Measurements from ENCODE around the gene PPP1R3F. TPM values are rescaled to one million over a fixed set of nuclear protein-coding genes. Genes with fewer than 3 reads are reported as not detected.

PPP1R3F gene
- total RNA-seq, 1 donor from 2014 or later: 5.5 TPM

- ATAC-seq (no peak), DNase-seq (no peak)
- Histone ChIP-seq H3K4me1 (no peaks in the 10 kb centered on the region), H3K36me3 (no peaks in the 10 kb centered on the region), H3K27ac (no peak within 1 kb of the TSS), H3K27me3 (ENCODE audit: low read depth) (no peaks in the 10 kb centered on the region), H3K9me3 (no peaks in the 10 kb centered on the region), H3K4me3 (no peak within 1 kb of the TSS)
- TF ChIP-seq CTCF (IDR thresholded peaks at IDR 0.05): no peak
- intact Hi-C loops (cut with DNase I): no loop called here
These were observed 36.4 kb upstream of the PPP1R3F start, which contains the start of gene CACNA1F for GRCh38 chrX:49233176-49233575. CACNA1F (minus strand) TSS chrX:49233340; CDS start chrX:49233309, 31 bp downstream.

- intact Hi-C loops (cut with DNase I): no loop called here
- H3K36me3 ChIP-seq: no peaks in the 10 kb centered on the region
- no peak for DNase-seq
These were observed 35.6 kb upstream of the PPP1R3F start for GRCh38 chrX:49233887-49234555.

GRCh38 chrX:49237060-49237459, 32.5 kb upstream of the PPP1R3F start:
- H3K27me3 ChIP-seq (ENCODE audit: low read depth): no peaks in the 10 kb centered on the region
- ATAC-seq (peak; percentile 34 to 65), DNase-seq (peak; percentile 57)
- H3K36me3 ChIP-seq: no peaks in the 10 kb centered on the region
- no peak for TF ChIP-seq CTCF (IDR thresholded peaks at IDR 0.05)
- intact Hi-C loops (cut with DNase I): no loop called here
- H3K27ac ChIP-seq: peak overlapping the region; percentile 46
- H3K9me3 ChIP-seq: no peaks in the 10 kb centered on the region
- no peak overlapping the region for H3K4me3 ChIP-seq
- no peaks in the 10 kb centered on the region for H3K4me1 ChIP-seq

More at GRCh38 chrX:49233887-49234555, 35.6 kb upstream of the PPP1R3F start:
- Histone ChIP-seq H3K27ac (no peak overlapping the region), H3K4me3 (no peak overlapping the region), H3K4me1 (no peaks in the 10 kb centered on the region), H3K9me3 (no peaks in the 10 kb centered on the region), H3K27me3 (ENCODE audit: low read depth) (no peaks in the 10 kb centered on the region)
- no peak for TF ChIP-seq CTCF (IDR thresholded peaks at IDR 0.05)
- ATAC-seq: no peak

GRCh38 chrX:49238735-49239134, 30.9 kb upstream of the PPP1R3F start:
- DNase-seq (no peak), ATAC-seq (no peak)
- TF ChIP-seq CTCF (IDR thresholded peaks at IDR 0.05): no peak
- Histone ChIP-seq H3K27ac (no peak overlapping the region), H3K4me1 (no peaks in the 10 kb centered on the region), H3K4me3 (no peak overlapping the region), H3K36me3 (peaks cover 15% of the 10 kb centered on the region), H3K27me3 (ENCODE audit: low read depth) (no peaks in the 10 kb centered on the region), H3K9me3 (no peaks in the 10 kb centered on the region)
- intact Hi-C loops (cut with DNase I): no loop called here

GRCh38 chrX:49242545-49243066, 27.0 kb upstream of the PPP1R3F start:
- Histone ChIP-seq H3K36me3 (peaks cover 38% of the 10 kb centered on the region), H3K27me3 (ENCODE audit: low read depth) (no peaks in the 10 kb centered on the region), H3K4me3 (no peak overlapping the region), H3K4me1 (no peaks in the 10 kb centered on the region), H3K27ac (no peak overlapping the region), H3K9me3 (no peaks in the 10 kb centered on the region)
- TF ChIP-seq CTCF (IDR thresholded peaks at IDR 0.05): no peak
- no peak for DNase-seq
- no peak for ATAC-seq
- intact Hi-C loops (cut with DNase I): no loop called here

Measured in lower lobe of right lung (tissue), 2 donors.